HG03045 (cell line): ENCODE measurements around the gene BCAT1.
"Not testable (repeated sequence)": the region's sequence is repeated elsewhere in the genome, so short reads cannot be mapped to it uniquely, and the experiment has no call there.

Source experiments
- ATAC-seq: cut with Tn5 transposase; IDR thresholded peaks from one replicate; pipeline ENCODE4 v1.9.1; 2021; ENCODE audit warnings: mild to moderate bottlenecking, moderate library complexity; ENCODE audit not compliant: unreplicated experiment

The BCAT1 gene

GRCh38 chr12:24901576-24902461, 47.1 kb downstream of the BCAT1 start:
- ATAC-seq = no peak

- no peak for ATAC-seq
Observed at GRCh38 chr12:24900196-24900595, 48.7 kb downstream of the BCAT1 start.

GRCh38 chr12:24899503-24900075, 49.3 kb downstream of the BCAT1 start:
- no peak for ATAC-seq

- ATAC-seq = no peak
Observed at GRCh38 chr12:24898606-24899005, 50.3 kb downstream of the BCAT1 start.

GRCh38 chr12:24898185-24898584, 50.7 kb downstream of the BCAT1 start:
- ATAC-seq = no peak

- no peak for ATAC-seq
Observed at GRCh38 chr12:24896171-24896570, 52.7 kb downstream of the BCAT1 start.

- ATAC-seq = no peak
Observed at GRCh38 chr12:24895612-24896011, 53.3 kb downstream of the BCAT1 start.

- no peak for ATAC-seq
Observed at GRCh38 chr12:24894879-24895278, 54.0 kb downstream of the BCAT1 start.

GRCh38 chr12:24890048-24890803, 58.7 kb downstream of the BCAT1 start:
- no peak for ATAC-seq

- ATAC-seq = no peak
Observed at GRCh38 chr12:24889411-24889810, 59.5 kb downstream of the BCAT1 start.

GRCh38 chr12:24888813-24889212, 60.1 kb downstream of the BCAT1 start:
- no peak for ATAC-seq

GRCh38 chr12:24884911-24885310, 64.0 kb downstream of the BCAT1 start:
- no peak for ATAC-seq

- no peak for ATAC-seq
Observed at GRCh38 chr12:24881724-24882371, 67.1 kb downstream of the BCAT1 start.

- ATAC-seq = no peak
Observed at GRCh38 chr12:24881227-24881626, 67.7 kb downstream of the BCAT1 start.

GRCh38 chr12:24880732-24881131, 68.2 kb downstream of the BCAT1 start:
- ATAC-seq = no peak

- no peak for ATAC-seq
Observed at GRCh38 chr12:24879644-24880043, 69.3 kb downstream of the BCAT1 start.

- ATAC-seq = no peak
Observed at GRCh38 chr12:24875014-24875413, 73.9 kb downstream of the BCAT1 start.

GRCh38 chr12:24872211-24872610, 76.7 kb downstream of the BCAT1 start:
- ATAC-seq = no peak

GRCh38 chr12:24866139-24866538, 82.8 kb downstream of the BCAT1 start:
- not testable (repeated sequence) for ATAC-seq

GRCh38 chr12:24864796-24865125, 84.1 kb downstream of the BCAT1 start:
- ATAC-seq = no peak

- peak; percentile 86 for ATAC-seq
Observed at GRCh38 chr12:24861766-24862540, 86.9 kb downstream of the BCAT1 start.
